GM21526 (cell line): ENCODE results near the gene RIPK3.
A peak's percentile ranks its signal among the peaks of the same experiment; 100 is the strongest.
"Not testable (repeated sequence)": the region's sequence is repeated elsewhere in the genome, so short reads cannot be mapped to it uniquely, and the experiment has no call there.

Source experiments
- ATAC-seq: cut with Tn5 transposase; IDR thresholded peaks from one replicate; pipeline ENCODE4 v1.9.1; 2021; ENCODE audit warnings: moderate library complexity; ENCODE audit not compliant: unreplicated experiment, low FRiP score

The RIPK3 gene

DNA sequence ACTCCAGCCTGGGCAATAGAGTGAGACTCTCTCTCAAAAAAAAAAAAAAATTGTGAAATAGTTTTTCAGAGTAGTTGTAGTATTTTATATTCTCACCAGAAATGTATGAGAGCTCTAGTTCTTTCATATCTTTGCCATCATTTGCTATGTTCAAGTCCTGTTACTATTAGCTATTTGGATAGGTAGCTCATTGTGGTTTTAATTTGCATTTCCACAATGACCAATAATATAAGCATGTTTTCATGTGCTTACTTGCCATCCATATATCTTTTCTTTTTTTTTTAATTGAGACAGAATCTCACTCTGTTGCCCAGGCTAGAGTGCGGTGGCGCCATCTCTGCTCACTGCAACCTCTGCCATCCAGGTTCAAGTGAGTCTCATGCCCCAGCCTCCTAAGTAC is 8.4 kb upstream of the RIPK3 start:
- ATAC-seq, result no peak

DNA sequence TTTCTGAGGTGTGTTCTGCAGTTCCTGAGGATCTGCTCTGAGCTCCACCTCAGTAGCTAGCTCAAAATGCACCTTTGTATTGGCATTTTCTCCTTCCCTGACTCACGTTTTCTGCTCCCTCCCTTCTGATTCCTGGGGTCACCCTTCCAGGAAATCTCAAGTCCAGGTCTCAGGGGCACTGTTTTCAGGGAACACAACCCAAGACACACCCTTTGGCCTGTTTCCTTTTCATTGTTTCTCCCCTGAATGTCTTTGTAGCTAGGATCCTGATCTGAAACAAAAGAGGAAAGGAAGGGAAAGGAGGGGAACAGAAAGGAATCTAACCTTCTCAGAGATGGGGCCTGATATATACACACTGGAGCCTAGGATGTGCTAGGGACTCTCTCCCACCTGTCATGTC is 7.3 kb upstream of the RIPK3 start:
- no peak for ATAC-seq

DNA sequence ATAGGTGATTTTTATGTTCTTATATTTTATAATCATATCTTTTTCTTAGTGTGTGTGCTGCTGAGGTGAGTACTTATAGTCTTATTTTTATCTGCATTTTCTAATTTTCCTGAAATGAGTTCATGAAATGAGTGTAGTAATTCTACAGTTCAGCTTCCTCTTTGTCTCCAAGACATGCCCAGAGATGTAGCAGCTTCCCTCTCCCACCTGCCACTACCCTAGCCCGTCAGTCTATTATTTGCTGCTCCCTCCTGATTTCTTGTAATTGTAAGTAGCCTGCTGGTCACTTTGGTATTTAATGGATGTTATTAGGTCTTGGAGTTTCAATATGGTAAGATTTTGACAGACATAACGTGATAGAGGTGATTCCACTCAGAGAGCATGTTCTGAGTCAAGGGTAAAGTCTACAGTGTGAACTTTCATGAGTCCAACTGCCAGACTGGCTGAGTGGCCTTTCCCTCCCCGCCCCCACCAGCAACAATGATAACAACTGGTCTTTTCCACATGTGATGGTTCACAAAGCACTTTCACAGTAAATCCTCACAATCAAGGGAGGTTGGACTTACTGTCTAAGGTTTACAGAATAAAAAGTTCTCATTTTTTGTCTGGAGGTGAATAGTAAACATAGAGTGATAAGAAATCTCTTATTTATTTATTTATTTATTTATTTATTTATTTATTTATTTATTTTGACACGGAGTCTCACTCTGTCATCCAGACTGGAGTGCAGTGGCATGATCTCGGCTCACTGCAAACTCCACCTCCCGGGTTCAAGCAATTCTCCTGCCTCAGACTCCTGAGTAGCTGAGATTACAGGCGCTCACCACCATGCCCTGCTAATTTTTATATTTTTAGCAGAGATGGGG is 4.2 kb upstream of the RIPK3 start:
- no peak for ATAC-seq

DNA sequence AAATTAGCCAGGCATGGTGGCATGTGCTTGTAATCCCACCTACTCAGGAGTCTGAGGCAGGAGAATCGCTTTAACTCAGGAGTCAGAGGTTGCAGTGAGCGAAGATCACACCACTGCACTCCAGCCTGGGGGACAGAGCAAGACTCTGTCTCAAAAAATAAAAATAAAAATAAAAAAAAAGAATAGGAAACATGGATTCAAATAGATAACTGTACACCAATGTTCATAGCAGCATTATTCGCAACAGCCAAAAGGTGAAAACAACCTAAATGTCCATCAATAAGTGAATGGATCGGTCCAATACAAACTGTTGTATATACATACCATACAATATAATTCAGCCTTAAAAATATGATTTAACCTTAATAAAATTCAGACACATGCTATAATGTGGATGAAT is 3.1 kb upstream of the RIPK3 start:
- no peak for ATAC-seq

DNA sequence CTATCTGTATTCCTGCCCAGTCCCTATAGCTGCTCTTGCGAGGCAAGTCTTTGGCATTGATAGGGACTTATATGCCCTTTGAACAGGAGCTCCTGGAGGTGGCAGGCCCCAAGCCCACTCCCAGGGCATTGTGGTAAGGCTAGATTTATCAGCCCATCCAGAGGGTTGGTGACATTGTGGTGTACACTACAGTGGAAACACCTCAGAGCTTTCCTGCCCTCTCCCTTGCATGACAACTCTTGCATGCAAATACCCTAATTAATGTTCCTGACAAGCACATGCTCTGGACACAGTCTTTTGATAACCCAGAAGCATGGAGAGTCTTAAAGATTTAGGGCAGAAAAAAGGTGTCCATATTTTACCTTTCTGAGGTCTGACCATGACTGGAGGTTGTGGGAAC is 815 bp upstream of the RIPK3 start:
- no peak for ATAC-seq

DNA sequence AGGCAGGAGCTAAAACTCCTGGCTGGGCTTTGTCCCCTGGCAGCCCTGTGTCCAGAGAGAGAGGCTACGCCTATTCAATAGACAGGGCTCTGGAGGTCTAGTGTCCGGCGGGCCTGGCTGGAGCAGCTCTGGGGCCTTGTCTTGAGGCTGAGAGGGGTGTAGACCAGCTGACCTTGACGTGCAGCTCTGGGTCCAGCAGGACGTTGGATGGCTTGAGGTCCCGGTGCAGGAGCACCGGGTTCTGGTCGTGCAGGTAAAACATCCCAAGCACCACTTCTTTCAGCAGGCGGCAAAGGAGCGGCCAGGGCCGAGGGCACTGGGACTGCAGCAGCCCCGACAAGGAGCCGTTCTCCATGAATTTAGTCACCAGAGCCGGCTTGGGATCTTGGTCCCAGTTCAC is 948 bp downstream of the RIPK3 start:
- ATAC-seq, result no peak

DNA sequence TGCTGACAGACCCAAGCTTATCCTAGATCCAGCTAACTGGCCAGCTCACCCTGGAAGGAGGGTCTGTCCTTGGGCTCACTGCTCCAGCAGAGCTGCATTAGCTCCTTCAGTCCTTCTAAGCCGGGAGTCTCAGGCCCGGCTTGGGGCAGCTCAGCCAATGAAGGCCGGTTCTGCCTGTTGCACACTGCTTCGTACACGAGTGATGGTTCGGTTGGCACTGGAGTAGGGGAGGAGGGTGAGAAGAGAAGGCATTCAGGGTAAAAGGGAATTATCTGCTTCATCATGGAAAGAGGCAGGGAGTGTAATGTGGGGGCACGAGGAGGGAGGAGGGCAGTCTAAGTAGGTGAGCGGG is 2.0 kb downstream of the RIPK3 start:
- no peak for ATAC-seq

DNA sequence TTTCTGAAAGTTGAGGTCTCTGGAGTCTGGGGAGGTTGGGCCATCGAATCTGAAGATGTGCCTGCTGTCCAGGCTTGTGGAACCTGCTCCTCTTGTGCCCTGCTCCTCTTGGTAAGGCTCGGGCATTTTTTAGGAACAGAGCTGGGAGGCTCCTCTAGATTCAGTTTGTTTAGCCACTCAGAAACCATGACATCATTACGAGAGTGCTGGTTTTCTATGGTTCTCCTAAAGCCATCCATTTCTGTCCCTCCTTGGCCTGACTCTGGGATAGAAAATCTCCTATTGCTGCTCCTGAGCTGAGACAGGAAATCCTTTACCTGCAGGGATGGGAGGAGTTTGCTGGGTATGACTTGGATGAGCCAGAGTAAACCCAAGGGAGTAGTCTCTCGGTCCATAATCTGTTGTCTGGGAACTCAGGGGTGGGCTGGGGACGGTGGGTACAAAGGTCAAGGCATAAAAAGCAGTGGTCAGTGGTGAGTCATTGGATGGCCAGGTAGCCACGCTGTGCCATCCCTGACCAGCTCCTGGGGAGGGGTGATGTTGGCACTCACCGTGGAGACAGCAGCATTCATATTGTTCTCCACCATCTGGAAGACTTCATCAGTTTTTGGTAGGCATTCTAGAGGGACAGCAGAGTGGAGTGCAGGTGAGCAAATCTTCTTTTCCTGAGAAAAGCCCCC is 2.5 kb downstream of the RIPK3 start:
- ATAC-seq, result no peak

DNA sequence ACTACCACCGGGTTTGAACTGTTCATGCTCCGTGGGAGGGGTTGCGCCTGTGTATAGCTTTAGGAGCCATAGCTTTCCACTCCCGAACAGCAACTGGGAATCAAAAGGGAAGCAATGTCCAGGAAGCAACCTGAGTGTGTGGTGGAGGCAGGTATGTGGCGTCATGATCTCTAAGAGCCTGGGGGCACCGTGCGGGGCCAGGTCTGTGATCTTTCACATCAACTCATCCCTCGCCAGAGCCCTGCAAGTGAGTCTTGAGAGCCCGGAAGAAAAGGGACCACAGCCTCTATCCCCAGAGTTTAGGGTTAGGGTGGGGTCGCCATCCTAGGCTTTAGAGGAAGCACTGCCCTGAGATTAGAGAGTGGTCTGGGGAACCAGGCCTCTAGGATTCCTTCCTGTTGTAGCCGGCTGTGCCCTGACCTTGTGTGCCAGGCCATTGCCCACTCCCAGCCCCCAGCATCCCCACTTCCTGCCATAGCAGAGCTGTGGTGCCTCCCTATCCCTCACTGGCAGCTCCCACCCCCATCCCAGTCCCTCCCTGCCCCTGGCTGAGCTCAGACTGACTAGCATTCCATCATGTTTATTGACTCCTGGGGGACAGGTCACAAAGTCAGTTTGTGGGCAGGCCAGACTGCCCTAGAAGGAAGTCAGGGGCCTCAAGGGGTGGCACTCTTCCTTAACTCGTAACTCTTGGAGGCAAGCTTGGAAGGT is 4.2 kb downstream of the RIPK3 start:
- ATAC-seq, result no peak

DNA sequence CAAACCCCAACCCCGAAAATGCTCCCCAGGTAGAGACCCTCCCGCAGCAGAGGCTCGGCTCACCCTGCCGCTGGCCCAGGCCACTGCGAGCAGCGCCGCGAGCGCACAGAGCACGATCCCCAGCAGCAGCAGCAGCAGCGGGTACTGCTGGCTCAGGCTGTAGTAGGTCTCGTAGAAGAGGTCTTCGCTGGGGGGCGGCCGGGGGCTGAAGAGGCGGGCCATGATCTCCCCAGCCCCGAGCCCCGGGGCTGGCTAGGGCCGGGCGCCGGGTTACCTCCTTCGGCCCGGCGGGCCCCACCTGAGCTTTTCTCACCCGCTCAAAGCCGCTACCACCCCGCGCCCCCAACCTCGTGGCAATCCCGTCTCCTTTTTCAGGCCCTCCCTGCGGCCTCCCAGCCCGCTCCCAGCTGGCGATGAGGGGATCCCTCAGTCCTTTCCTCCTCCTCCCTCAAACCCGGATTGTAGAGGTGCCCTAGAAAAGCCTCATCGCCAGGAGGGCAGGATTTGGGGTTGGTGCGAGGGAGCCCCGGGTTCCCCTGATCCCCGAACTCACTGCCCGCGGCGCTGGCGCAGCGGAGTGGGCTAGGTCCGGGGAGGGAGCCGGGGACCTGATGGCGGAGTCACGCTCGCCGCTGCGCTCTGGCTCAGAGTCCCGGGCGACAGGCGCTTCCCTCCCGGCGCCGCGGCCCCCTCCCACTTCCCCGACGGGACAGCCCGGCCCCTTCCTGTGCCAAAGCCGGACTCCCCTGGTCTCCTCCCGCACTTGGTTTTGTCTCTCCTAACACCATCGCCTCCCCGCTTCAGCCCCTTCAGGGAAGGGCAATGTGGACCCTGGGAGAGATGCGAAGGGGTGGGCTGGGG is 5.1 kb downstream of the RIPK3 start, which contains the start of gene ADCY4:
Gene ADCY4 (minus strand): TSS at position 641 of the 861 bp plus-strand sequence. CDS start 419 bp downstream, at position 222.
- no peak for ATAC-seq

DNA sequence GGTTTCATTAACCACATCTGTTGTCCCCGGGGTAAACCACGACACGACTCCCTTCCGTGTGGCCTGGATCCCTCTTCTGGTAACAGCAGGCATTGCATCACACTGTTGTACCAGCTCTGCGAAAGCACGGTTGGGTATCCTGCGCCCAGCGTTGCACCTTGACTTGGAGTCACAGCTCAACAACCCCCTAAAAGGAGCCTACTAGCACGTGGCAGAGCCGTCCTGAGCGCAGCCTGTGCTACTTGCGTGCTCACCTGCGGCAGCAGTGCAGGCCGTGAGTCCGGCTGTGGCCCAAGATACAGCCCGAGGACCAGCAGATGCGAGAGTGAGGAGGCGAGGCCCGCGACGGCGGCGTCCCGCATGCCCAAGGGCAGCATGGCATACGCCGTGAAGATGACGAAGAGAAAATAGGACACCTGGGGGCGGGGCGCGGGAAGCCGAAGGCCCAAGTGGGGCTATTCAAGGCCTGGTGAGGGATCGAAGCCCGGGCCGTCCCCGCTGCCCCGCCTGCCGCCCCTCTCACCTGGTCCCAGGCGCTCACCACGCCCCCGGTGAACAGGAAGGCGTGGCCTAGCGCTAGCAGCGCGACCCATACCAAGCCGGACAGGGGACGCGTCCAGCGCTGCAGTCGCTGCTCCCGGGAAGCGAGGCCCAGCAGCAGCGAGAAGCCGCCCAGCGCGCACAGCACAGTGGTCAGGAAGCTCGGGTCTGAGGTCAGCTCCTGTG is 7.4 kb downstream of the RIPK3 start:
- ATAC-seq, result peak; percentile 67

DNA sequence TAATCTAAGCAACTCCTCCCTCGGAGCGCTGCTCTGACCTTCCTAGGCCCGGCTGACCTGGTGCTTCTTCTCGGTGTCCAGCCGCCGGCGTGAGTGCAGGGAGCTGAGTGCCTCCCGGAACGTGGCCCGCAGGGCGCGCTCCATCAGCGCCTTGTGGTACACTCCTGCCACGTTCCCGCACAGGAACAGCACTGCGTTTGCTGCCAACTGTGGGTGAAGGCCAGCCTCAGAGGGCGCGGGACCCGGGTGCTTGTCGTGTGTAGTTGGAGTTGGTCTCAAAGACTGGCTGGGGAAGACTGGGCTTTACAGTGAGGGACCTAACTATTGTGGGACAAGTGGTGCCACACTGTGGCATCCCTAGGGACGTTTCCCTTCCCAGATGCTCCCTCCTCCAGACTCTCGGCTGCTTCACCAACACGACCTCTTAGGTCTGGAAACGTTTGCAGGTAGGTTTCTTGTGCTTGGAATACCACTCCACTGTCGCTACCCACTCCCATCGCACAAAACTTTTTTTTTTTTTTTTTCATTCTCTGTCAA is 8.0 kb downstream of the RIPK3 start:
- no peak for ATAC-seq

DNA sequence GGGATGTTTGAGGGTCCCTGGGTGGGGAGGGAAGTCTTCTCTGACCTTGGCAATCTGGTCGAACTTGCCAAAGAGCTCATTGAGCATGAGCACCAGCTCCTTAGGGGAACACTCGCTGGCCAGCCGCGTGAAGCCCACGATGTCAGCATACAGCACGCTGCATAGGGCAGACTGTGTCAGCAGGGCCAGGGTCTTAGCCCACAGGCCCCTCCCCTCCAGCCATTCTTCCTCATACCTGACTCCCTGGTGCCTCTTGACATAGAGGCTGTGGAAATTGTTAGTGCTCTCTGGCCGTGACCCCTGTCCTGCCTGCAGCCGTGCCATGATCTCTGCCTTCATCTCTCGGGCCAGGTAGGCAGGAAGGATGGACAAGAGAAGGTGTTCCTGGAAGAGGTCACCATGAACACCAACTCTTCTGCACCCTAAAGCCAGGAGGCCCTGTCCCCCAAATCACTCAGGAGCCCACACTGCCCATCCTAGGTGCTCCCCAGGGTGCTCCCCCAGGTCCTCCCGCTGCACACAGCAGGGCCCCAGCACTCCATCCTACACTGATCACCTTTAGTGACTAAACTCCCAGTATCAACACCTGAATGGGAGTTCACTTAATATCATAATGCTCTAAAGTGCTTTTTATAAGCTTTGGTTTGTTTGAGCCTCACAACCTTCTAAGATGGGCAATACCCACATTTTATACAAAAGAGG is 8.7 kb downstream of the RIPK3 start:
- ATAC-seq, result no peak

DNA sequence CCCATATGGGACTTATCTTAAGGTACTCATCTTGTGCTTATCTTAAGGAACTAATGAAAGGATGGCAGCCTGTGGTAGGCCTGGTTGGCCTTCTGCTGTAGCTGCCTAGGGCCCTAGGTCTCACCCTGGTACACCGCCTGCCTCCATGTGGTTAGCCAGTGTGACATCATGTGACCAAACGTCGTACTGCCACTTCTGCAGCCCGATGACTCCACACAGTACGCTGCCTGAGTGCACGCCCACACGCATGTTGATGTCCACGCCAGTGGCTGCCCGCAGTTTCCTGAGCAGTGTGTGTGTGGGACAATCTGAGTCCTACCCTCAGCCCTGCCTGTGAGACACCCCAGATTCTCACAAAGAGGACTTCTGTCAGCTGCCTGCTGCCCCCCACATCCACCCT is 10.1 kb downstream of the RIPK3 start:
- ATAC-seq, result no peak

DNA sequence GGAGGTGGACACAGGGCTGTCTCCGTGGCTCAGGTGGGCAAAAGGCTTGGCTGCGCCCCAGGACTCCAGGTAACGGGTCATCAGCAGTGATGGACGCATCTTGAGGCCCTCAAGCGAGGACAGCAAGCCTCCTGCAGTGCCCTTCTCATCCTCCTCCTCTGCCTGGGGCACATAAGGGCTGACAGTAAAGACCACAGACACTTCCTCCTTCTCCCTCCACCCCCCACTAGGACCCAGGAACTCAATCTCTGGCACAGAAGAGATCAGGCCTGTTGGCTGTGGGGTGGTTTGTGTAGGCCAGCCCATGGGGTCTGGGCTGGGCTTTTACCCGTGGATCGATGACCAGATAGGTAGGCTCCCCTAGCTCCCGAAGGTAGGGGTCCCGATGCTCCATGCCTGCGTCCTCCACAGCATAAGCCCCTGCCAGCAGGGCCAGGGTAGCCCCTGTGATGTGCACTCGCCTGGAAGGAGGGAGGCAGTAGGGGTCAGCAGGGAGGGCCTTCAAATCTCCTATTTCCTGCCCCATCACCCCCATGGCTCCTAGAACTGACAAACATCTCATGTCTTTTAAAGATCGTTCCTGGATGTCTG is 10.6 kb downstream of the RIPK3 start:
- no peak for ATAC-seq

DNA sequence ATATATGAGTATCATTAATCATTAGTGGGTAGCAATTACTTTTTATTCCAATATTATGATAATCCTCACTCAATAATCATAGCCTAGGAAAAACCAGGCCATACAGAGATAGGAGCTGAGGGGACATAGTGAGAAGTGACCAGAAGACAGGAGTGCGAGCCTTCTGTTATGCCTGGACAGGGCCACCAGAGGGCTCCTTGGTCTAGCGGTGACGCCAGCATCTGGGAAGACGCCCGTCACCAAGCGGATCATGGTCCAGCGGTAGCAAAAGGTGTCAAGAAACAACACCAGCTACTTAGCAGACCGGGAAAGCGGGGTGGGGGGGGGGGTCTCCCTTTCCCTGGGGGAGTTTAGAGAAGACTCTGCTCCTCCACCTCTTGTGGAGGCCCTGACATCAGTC is 11.9 kb downstream of the RIPK3 start:
- ATAC-seq, result not testable (repeated sequence)

DNA sequence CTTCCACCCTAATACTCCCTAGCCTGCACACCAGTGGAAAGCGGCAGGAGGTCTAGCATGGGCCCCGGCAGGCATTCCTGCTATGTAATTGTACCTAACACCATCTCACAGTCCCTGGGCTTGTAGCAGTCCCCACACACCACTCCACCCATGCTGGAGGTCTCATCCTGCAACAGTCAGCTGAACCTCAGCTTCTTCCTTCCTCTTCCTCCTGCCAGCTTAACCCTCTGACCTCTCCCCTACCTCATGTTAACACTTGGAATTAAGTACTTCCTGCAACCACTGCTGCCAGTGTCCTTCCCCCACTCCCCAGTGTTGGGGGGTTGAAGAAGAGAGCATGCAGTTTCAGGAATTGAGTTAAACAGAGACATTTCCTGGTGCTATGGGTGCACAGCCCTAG is 12.5 kb downstream of the RIPK3 start:
- ATAC-seq, result no peak

DNA sequence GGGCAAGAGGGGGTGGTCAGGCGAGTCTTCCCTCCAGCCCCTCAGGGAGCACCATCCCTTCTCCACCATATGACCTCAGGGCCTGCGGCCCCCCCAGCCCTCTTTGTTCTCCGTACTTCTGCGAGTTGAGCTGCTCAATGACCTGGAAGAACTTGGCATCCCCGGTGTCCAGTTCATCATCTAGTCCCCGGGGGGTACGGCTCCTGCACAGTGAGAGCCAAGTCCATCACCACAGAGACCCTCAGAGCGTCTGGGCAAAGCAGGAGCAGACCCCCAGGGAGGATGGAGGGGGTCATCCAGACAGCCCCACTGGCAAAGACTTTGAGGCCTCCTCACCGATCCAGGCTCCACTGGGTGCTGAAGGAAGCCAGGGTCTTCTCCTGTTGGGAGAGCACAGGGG is 13.8 kb downstream of the RIPK3 start:
- no peak for ATAC-seq
